K562 (cell line): Measurements from ENCODE around the gene LARP7. TPM values are rescaled to one million over a fixed set of nuclear protein-coding genes. Genes with fewer than 3 reads are reported as not detected.

Experiments
- ATAC-seq: fragments of 200-7000 bp; cut with Tn5 transposase; 3 replicates; pipeline ENCODE4 v1.9.1; 2020; ENCODE audit warnings: moderate library complexity
- BruUV-seq: library from RNA; stranded (reverse); fragments of 400-500 nt; replicated peaks from 2 replicates; lab custom pipeline; 2021; lab: Mats Ljungman, UMichigan
- CTCF ChIA-PET: fragments of 300-600 bp; formaldehyde crosslinking; extraction: SDS; loops from one replicate; lab custom pipeline; 2021; ENCODE audit warnings: low intra/inter-chr PET ratio; lab: Yijun Ruan, JAX
- POLR2A ChIA-PET: fragments of 300-600, 350-650 bp; sonication (Branson Sonifier 250); formaldehyde crosslinking; extraction: SDS; loops from one replicate; lab custom pipeline; 2021; ENCODE audit warnings: antibody characterized with exemption, inconsistent platforms; lab: Yijun Ruan, JAX
- DNase-seq, 4 experiments: peaks; one replicate each; pipeline versions ENCODE4 v3.0.0 to v3.0.0-alpha.2; 2011 to 2018; ENCODE audit warnings: low spot score in 3 of 4, mixed read lengths in 3 of 4; ENCODE audit errors: extremely low read depth in 1 of 4
- FAIRE-seq: peaks from 2 replicates; lab custom pipeline; 2011; peaks lifted over from hg19 to GRCh38; lab: Jason Lieb, UNC
- H2AFZ ChIP-seq: 2 replicates; pipeline ENCODE4 v1.6.0; 2011; ENCODE audit warnings: low read depth, low read length, control low read depth, inconsistent platforms
- H3K27ac ChIP-seq: fragments of 200-600 bp; 3 replicates; pipeline ENCODE4 v1.8.0; 2011; ENCODE audit warnings: low read depth, mild to moderate bottlenecking, control low read depth, inconsistent platforms, low read length, moderate library complexity, mixed read lengths; ENCODE audit errors: extremely low read depth
- H3K27me3 ChIP-seq, 2 experiments: fragments of 300-600 bp in 1 of 2; 2 replicates in 1 of 2; 3 replicates in 1 of 2; pipeline versions ENCODE4 v1.6.0 to v1.8.0; 2011; ENCODE audit warnings: inconsistent platforms in 2 of 2, low read length in 2 of 2, mild to moderate bottlenecking in 1 of 2, mixed read lengths in 1 of 2, moderate library complexity in 1 of 2; ENCODE audit not compliant: control insufficient read depth in 2 of 2, insufficient read depth in 2 of 2
- H3K36me3 ChIP-seq: fragments of 300-600 bp; 3 replicates; pipeline ENCODE4 v1.8.0; 2011; ENCODE audit warnings: mild to moderate bottlenecking, low read length, inconsistent platforms; ENCODE audit not compliant: control insufficient read depth, insufficient read depth
- H3K4me1 ChIP-seq, 2 experiments: fragments of 200-600 bp in 1 of 2; replicated peaks in 1 of 2; 2 replicates in 1 of 2; 3 replicates in 1 of 2; pipeline versions ENCODE4 v1.5.1 to v1.8.0; 2011; ENCODE audit warnings: inconsistent platforms in 2 of 2, low read length in 2 of 2, mild to moderate bottlenecking in 1 of 2, mixed read lengths in 1 of 2, moderate library complexity in 1 of 2; ENCODE audit not compliant: control insufficient read depth in 2 of 2, insufficient read depth in 2 of 2
- H3K4me2 ChIP-seq: 2 replicates; pipeline ENCODE4 v1.6.1; 2011; ENCODE audit warnings: low read length, control low read depth, inconsistent platforms, mixed read lengths; ENCODE audit not compliant: insufficient read depth
- H3K4me3 ChIP-seq: fragments of 200-600 bp; sonication (generic), shearing (Covaris generic); 2 replicates; pipeline ENCODE4 v1.5.1; 2016; ENCODE audit warnings: control low read depth, inconsistent platforms
- H3K79me2 ChIP-seq: fragments of 200-600 bp; 3 replicates; pipeline ENCODE4 v1.8.0; 2011; ENCODE audit warnings: low read length, inconsistent platforms; ENCODE audit not compliant: control insufficient read depth, insufficient read depth
- H3K9ac ChIP-seq, 2 experiments: 2 replicates each; pipeline versions ENCODE4 v1.6.0 to v1.6.1; 2011; ENCODE audit warnings: low read depth in 2 of 2, low read length in 2 of 2, control low read depth in 1 of 2, inconsistent platforms in 1 of 2, mild to moderate bottlenecking in 1 of 2, mixed read lengths in 1 of 2; ENCODE audit not compliant: insufficient read depth in 1 of 2
- H3K9me1 ChIP-seq: one replicate; pipeline ENCODE4 v1.6.0; 2011; ENCODE audit warnings: inconsistent platforms, mild to moderate bottlenecking, low read length, moderate library complexity; ENCODE audit not compliant: control insufficient read depth, insufficient read depth
- H3K9me3 ChIP-seq: replicated peaks from 2 replicates; pipeline ENCODE4 v1.5.1; 2011; ENCODE audit warnings: low read depth, low read length, inconsistent platforms; ENCODE audit not compliant: control insufficient read depth, insufficient read depth
- H4K20me1 ChIP-seq: replicated peaks from 2 replicates; pipeline ENCODE4 v1.6.1; 2011; ENCODE audit warnings: low read length, inconsistent platforms, mixed read lengths; ENCODE audit not compliant: control insufficient read depth, insufficient read depth
- ARID3B ChIP-seq: fragments of 250-450 bp; sonication (Bioruptor Pico); IDR thresholded peaks from 2 replicates; pipeline ENCODE4 v1.4.0; 2020; ENCODE audit warnings: borderline replicate concordance
- FOXO4 ChIP-seq: fragments of 450-650 bp; formaldehyde crosslinking; IDR thresholded peaks from 2 replicates; pipeline ENCODE4 v1.4.0; 2020; ENCODE audit warnings: mild to moderate bottlenecking, moderate library complexity
- HDAC8 ChIP-seq: fragments of 450-650 bp; IDR thresholded peaks from 2 replicates; pipeline ENCODE4 v1.6.1; 2016; ENCODE audit warnings: mild to moderate bottlenecking, missing genetic modification characterization, moderate library complexity, missing compliant biosample characterization
- IRF9 ChIP-seq: fragments of 450-650 bp; IDR thresholded peaks from 2 replicates; pipeline ENCODE4 v1.6.1; 2016; ENCODE audit warnings: missing biosample characterization, missing genetic modification characterization
- MEIS2 ChIP-seq: fragments of 450-650 bp; IDR thresholded peaks from 2 replicates; pipeline ENCODE4 v1.6.1; 2014; ENCODE audit warnings: mild to moderate bottlenecking; ENCODE audit not compliant: partially characterized antibody
- MYC ChIP-seq, 2 experiments: fragments of 250-450 bp in 1 of 2; sonication (Bioruptor Pico) in 1 of 2; IDR thresholded peaks; 2 replicates each; pipeline versions ENCODE4 v1.5.1 to v1.6.1; 2012 to 2021; ENCODE audit warnings: low read depth in 2 of 2, borderline replicate concordance in 1 of 2, improper control_type of control experiment in 1 of 2, low read length in 1 of 2, mild to moderate bottlenecking in 1 of 2, moderate library complexity in 1 of 2
- NCOA1 ChIP-seq: fragments of 450-650 bp; IDR thresholded peaks from 2 replicates; pipeline ENCODE4 v1.6.1; 2016; ENCODE audit warnings: low read depth
- RFX1 ChIP-seq: fragments of 450-650 bp; IDR thresholded peaks from 2 replicates; pipeline ENCODE4 v1.6.1; 2016; ENCODE audit warnings: mild to moderate bottlenecking, moderate library complexity
- ZEB2 ChIP-seq: fragments of 450-650 bp; IDR thresholded peaks from 2 replicates; pipeline ENCODE4 v1.6.1; 2016
- ZNF24 ChIP-seq: fragments of 450-650 bp; IDR thresholded peaks from 2 replicates; pipeline ENCODE4 v1.6.1; 2016
- ZNF639 ChIP-seq, 2 experiments: fragments of 200-800 bp in 1 of 2; sonication (Bioruptor generic) in 1 of 2; sonication (generic) in 1 of 2; formaldehyde crosslinking in 1 of 2; IDR thresholded peaks in 1 of 2; conservative IDR thresholded peaks in 1 of 2; 2 replicates each; pipeline versions ENCODE4 v1.5.0 to v1.6.1; 2016 to 2020; ENCODE audit warnings: missing compliant biosample characterization in 1 of 2, missing genetic modification characterization in 1 of 2, missing genetic modification reagents in 1 of 2
- WGBS: fragments of 100-300 bp; shearing (Covaris generic); methylation state at CpG from one replicate; pipeline ENCODE4 v1.1.6; 2016; ENCODE audit warnings: low coverage, mixed read lengths; ENCODE audit not compliant: insufficient coverage; ENCODE audit errors: missing lambda C conversion rate; 5-methylcytosine and 5-hydroxymethylcytosine counted together
- in situ Hi-C: fragments of 300-500 bp; cut with MboI; formaldehyde crosslinking; loops from 4 replicates; pipeline ENCODE4 v1.15.0; 2018; ENCODE audit warnings: inconsistent platforms, mixed read lengths
- intact Hi-C: fragments of 100-400 bp; cut with micrococcal nuclease; formaldehyde crosslinking; loops from 2 replicates; pipeline ENCODE4 v1.14.2; 2022
- polyA plus RNA-seq, 8 experiments: library from polyadenylated mRNA; depleted of rRNA in 4 of 8; stranded (reverse) in 5 of 8; unstranded in 3 of 8; fragments of >200 nt; fragmentation: Nextera tagmentation in 2 of 8; fragmentation: Illumina TruSeq in 1 of 8; extraction: Ambion mirVana in 2 of 8; extraction: Trizol in 1 of 8; gene quantifications; 2 replicates each; pipeline versions ENCODE4 v1.2.1 to v1.2.3, GENCODE V29; 2011 to 2014; ENCODE audit warnings: inconsistent platforms in 1 of 8, missing spikeins in 1 of 8
- total RNA-seq, 7 experiments: library from RNA; depleted of rRNA in 6 of 7; stranded (reverse); fragments of >200 nt in 6 of 7; fragmentation: Illumina TruSeq in 2 of 7; extraction: Trizol in 2 of 7; gene quantifications; 2 replicates each; pipeline versions ENCODE4 v1.2.1 to v1.2.3, GENCODE V29; 2011 to 2021; ENCODE audit warnings: low replicate concordance in 1 of 7

The LARP7 gene
- total and polyA plus RNA-seq, 9 of the 15 experiments (the other 6 are each of a cell fraction or from before 2014, with no cell fraction given) = 30.1 to 76.9 (median 56.0) TPM

GRCh38 chr4:112642526-112642925 is 5.6 kb downstream of the LARP7 start:
- no peak for DNase-seq
- H4K20me1 ChIP-seq = no peaks in the 10 kb centered on the region
- POLR2A ChIA-PET = no interaction called here
- no peak overlapping the region for H3K4me3 ChIP-seq
- TF ChIP-seq ARID3B (no peak), ZNF24 (no peak), ZEB2 (no peak), NCOA1 (no peak), ZNF639 (CRISPR knock-in tag; conservative IDR thresholded peaks at IDR 0.05 in 1 of 2, IDR thresholded peaks at IDR 0.05 in 1 of 2) (no peak), MEIS2 (no peak), FOXO4 (CRISPR knock-in tag) (no peak), MYC (IDR thresholded peaks at IDR 0.05; ENCODE audit: low read depth, low read length) (no peak), MYC (CRISPR knock-in tag; IDR thresholded peaks at IDR 0.05; ENCODE audit: borderline replicate concordance, low read depth) (no peak), IRF9 (no peak), HDAC8 (tag) (no peak), RFX1 (no peak)
- TF ChIP-seq, all 486 proteins: peak for 0
- H3K9ac ChIP-seq = no peak overlapping the region
- no peaks in the 10 kb centered on the region for H3K9me3 ChIP-seq
- H3K27ac ChIP-seq = no peak overlapping the region
- intact Hi-C loops (no loop called here), in situ Hi-C loops (no loop called here)
- no peak for ATAC-seq
- peaks cover 30% of the 10 kb centered on the region for H3K36me3 ChIP-seq
- CTCF ChIA-PET = no interaction called here
- no peak for FAIRE-seq
- no peaks in the 10 kb centered on the region for H3K27me3 ChIP-seq
- 34% methylated on average over 2 of the region's 2 CpGs for WGBS
- H3K9me1 ChIP-seq = no peaks in the 10 kb centered on the region
- H2AFZ ChIP-seq = no peak overlapping the region
- no peak overlapping the region for H3K4me2 ChIP-seq
- H3K79me2 ChIP-seq = peaks cover 28% of the 10 kb centered on the region
- no TSS peak for BruUV-seq
- peaks cover 2 to 4% of the 10 kb centered on the region in 2 experiments; a peak in 2 of 5 replicates for H3K4me1 ChIP-seq
